Measurements from ENCODE around the gene TNN. TPM values are rescaled to one million over a fixed set of nuclear protein-coding genes. Genes with fewer than 3 reads are reported as not detected.

Gene TNN
- polyA plus RNA-seq, 1 donor from 2014 or later: not detected

GRCh38 chr1:175120511-175120910 is 52.9 kb downstream of the TNN start:
- no peak overlapping the region for H3K27ac ChIP-seq (ENCODE audit: low read length)

GRCh38 chr1:175124861-175125260 is 57.2 kb downstream of the TNN start:
- H3K4me3 ChIP-seq (ENCODE audit: low read length): no peak overlapping the region
- TF ChIP-seq RAD21 (conservative IDR thresholded peaks at IDR 0.05): no peak
- TF ChIP-seq EP300 (conservative IDR thresholded peaks at IDR 0.05; ENCODE audit: poor library complexity, severe bottlenecking): no peak
- H3K27ac ChIP-seq (ENCODE audit: low read length): no peak overlapping the region
- no peak overlapping the region for H3K9ac ChIP-seq (ENCODE audit: low read length)
- no peaks in the 10 kb centered on the region for H3K9me3 ChIP-seq (ENCODE audit: low read length)
- H3K4me2 ChIP-seq (ENCODE audit: low read length): no peak overlapping the region
- no peaks in the 10 kb centered on the region for H4K20me1 ChIP-seq (ENCODE audit: insufficient read depth)
- H2AFZ ChIP-seq (ENCODE audit: low read depth, low read length): no peak overlapping the region
- no peaks in the 10 kb centered on the region for H3K9me2 ChIP-seq (ENCODE audit: insufficient read depth, low read length)
- no peaks in the 10 kb centered on the region for H3F3A ChIP-seq (ENCODE audit: insufficient read depth, low read length, poor library complexity, severe bottlenecking)
- no peaks in the 10 kb centered on the region for H3K79me2 ChIP-seq (replicated peaks; ENCODE audit: insufficient read depth, low read length)
- H3K36me3 ChIP-seq (ENCODE audit: insufficient read depth, low read length): no peaks in the 10 kb centered on the region
- H3K27me3 ChIP-seq (ENCODE audit: insufficient read depth, low read depth, low read length): peaks cover 5% of the 10 kb centered on the region

More at GRCh38 chr1:175120511-175120910, 52.9 kb downstream of the TNN start:
- no peaks in the 10 kb centered on the region for H3K36me3 ChIP-seq (ENCODE audit: insufficient read depth, low read length)
- H3K9me2 ChIP-seq (ENCODE audit: insufficient read depth, low read length): no peaks in the 10 kb centered on the region
- no peaks in the 10 kb centered on the region for H3K9me3 ChIP-seq (ENCODE audit: low read length)
- H3K9ac ChIP-seq (ENCODE audit: low read length): no peak overlapping the region
- H3F3A ChIP-seq (ENCODE audit: insufficient read depth, low read length, poor library complexity, severe bottlenecking): no peaks in the 10 kb centered on the region
- no peak overlapping the region for H3K4me2 ChIP-seq (ENCODE audit: low read length)
- H2AFZ ChIP-seq (ENCODE audit: low read depth, low read length): no peak overlapping the region
- no peaks in the 10 kb centered on the region for H3K79me2 ChIP-seq (replicated peaks; ENCODE audit: insufficient read depth, low read length)
- H3K27me3 ChIP-seq (ENCODE audit: insufficient read depth, low read depth, low read length): no peaks in the 10 kb centered on the region
- H4K20me1 ChIP-seq (ENCODE audit: insufficient read depth): no peaks in the 10 kb centered on the region
- TF ChIP-seq TAF1 (IDR thresholded peaks at IDR 0.05; ENCODE audit: low read depth) (no peak), EZH2 (IDR thresholded peaks at IDR 0.05; ENCODE audit: borderline replicate concordance, insufficient read depth, low read length, poor library complexity, severe bottlenecking) (no peak), CTCF (IDR thresholded peaks at IDR 0.05; ENCODE audit: poor library complexity, severe bottlenecking) (no peak), POLR2AphosphoS5 (IDR thresholded peaks at IDR 0.05) (no peak), MXI1 (conservative IDR thresholded peaks at IDR 0.05; ENCODE audit: poor library complexity, severe bottlenecking) (no peak), REST (IDR thresholded peaks at IDR 0.05; ENCODE audit: borderline replicate concordance) (no peak), EP300 (conservative IDR thresholded peaks at IDR 0.05; ENCODE audit: poor library complexity, severe bottlenecking) (no peak), RAD21 (conservative IDR thresholded peaks at IDR 0.05) (no peak), SMC3 (conservative IDR thresholded peaks at IDR 0.05; ENCODE audit: poor library complexity) (no peak)
- H3K4me3 ChIP-seq (ENCODE audit: low read length): no peak overlapping the region

- Histone ChIP-seq H3K27me3 (ENCODE audit: insufficient read depth, low read depth, low read length) (peaks cover 5% of the 10 kb centered on the region), H3K36me3 (ENCODE audit: insufficient read depth, low read length) (no peaks in the 10 kb centered on the region), H3K9ac (ENCODE audit: low read length) (no peak overlapping the region), H2AFZ (ENCODE audit: low read depth, low read length) (no peak overlapping the region), H3K4me3 (ENCODE audit: low read length) (no peak overlapping the region), H3K79me2 (replicated peaks; ENCODE audit: insufficient read depth, low read length) (no peaks in the 10 kb centered on the region), H3K9me2 (ENCODE audit: insufficient read depth, low read length) (no peaks in the 10 kb centered on the region), H3K9me3 (ENCODE audit: low read length) (no peaks in the 10 kb centered on the region), H3K4me2 (ENCODE audit: low read length) (no peak overlapping the region), H3K27ac (ENCODE audit: low read length) (no peak overlapping the region), H4K20me1 (ENCODE audit: insufficient read depth) (no peaks in the 10 kb centered on the region), H3F3A (ENCODE audit: insufficient read depth, low read length, poor library complexity, severe bottlenecking) (no peaks in the 10 kb centered on the region)
- no peak for TF ChIP-seq TAF1 (IDR thresholded peaks at IDR 0.05; ENCODE audit: low read depth)
- no peak for TF ChIP-seq REST (IDR thresholded peaks at IDR 0.05; ENCODE audit: borderline replicate concordance)
- no peak for TF ChIP-seq MXI1 (conservative IDR thresholded peaks at IDR 0.05; ENCODE audit: poor library complexity, severe bottlenecking)
- TF ChIP-seq EZH2 (IDR thresholded peaks at IDR 0.05; ENCODE audit: borderline replicate concordance, insufficient read depth, low read length, poor library complexity, severe bottlenecking): no peak
- no peak for TF ChIP-seq EP300 (conservative IDR thresholded peaks at IDR 0.05; ENCODE audit: poor library complexity, severe bottlenecking)
- TF ChIP-seq CTCF (IDR thresholded peaks at IDR 0.05; ENCODE audit: poor library complexity, severe bottlenecking): no peak
Measured at GRCh38 chr1:175126347-175126746, 58.7 kb downstream of the TNN start.
